SK-N-MC (cell line): ENCODE measurements around the gene SERPINH1.

Source experiments
- EZH2 ChIP-seq: fragments of 200-600 bp; sonication (generic); IDR thresholded peaks from one replicate; pipeline ENCODE4 v1.6.1; 2017; ENCODE audit warnings: antibody characterized with exemption
- POLR2AphosphoS5 ChIP-seq: IDR thresholded peaks from 2 replicates; pipeline ENCODE4 v1.6.1; 2012; ENCODE audit warnings: mild to moderate bottlenecking, low read depth, low read length, borderline replicate concordance

- TF ChIP-seq EZH2 (no peak), POLR2AphosphoS5 (no peak)
Measured at GRCh38 chr11:75534259-75535069, 27.6 kb upstream of the SERPINH1 start.
